Hypothalamus (tissue), 51 donors: ENCODE data around the gene FHOD3.

Experiments used
- DNase-seq, 51 donors: peaks; one replicate each; lab custom pipeline; 2025; lab: John Stamatoyannopoulos, UW

Gene FHOD3

DNA sequence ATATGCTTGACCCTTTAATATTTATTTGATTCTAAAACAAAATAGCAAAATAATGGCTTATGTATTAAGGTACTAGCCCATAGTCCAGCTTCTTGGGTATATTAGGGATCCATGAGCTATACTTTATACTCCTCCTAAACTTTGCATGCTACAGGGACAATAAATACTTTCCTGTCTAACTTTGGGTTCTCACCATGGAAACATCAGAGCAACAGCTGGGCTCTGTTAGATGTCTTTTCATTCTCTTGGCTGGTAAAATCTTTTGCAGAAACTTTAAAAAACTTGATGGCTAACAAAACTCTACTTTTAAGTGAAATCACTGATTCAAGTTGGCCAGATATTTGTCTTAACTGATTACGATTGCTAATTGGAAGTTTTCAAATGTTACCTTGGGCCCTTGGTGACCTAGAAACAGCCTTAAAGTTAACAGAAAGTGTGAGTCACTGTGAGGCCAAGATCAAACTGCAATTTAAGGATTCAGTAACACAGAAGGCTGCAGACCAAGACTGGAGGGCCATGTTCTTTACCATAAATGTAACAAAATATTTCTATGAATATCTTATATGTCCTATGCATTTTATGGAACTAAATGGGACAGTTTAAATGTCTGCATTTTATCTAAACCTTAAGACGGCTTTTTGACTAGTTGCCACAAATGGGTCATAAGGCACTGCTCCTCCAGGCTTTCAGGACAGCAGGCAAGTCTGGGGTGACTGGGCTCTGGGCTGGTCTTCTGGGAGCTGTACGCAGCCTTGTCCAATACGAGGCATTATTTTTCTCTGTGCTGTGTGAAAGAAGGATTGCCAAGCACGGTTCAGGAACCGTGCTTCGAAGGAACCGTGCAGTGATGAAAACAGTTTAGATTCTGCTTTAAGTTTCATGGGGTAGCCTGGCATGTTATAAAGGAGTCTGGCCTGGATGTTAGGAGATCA, 342.8 kb downstream of the FHOD3 start:
- DNase-seq, result no peak

DNA sequence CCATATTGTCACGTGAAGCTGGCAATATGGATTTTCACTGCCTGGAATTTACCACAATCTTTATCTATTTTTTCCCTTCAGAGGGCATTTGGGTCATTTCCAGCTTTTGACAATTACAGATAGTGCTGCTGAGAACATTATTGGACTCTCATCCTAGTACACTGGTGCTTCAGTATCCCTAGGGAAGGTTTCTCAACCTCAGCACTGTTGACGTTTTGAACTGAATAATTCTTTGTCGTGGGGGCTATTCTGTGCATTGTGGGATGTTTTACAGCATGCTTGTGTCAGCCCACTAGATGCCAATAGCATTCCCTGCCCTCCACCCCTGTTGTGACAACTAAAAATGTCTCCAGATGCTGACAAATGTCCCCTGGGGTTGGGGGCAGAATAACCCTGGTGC, 345.5 kb downstream of the FHOD3 start:
- DNase-seq, result no peak

DNA sequence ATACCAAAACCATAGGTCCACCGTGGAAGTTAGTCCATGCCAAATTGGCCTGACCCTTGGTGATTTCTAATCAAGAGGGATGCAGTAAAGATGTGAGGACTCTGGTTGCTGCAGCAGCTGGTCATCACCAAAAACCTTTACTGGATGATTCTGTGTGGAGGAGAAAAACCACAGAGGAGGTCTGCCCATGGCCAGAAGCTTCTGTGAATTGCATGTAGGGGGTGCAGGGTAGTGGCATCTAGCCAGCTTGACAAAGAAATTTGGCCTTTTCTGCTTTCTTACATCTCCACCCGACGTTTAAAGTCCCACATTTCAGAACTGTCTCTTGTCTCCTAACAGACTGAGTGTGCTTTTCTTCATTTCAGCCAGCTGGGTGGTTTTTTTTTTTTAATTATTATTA, 351.3 kb downstream of the FHOD3 start:
- no peak for DNase-seq

DNA sequence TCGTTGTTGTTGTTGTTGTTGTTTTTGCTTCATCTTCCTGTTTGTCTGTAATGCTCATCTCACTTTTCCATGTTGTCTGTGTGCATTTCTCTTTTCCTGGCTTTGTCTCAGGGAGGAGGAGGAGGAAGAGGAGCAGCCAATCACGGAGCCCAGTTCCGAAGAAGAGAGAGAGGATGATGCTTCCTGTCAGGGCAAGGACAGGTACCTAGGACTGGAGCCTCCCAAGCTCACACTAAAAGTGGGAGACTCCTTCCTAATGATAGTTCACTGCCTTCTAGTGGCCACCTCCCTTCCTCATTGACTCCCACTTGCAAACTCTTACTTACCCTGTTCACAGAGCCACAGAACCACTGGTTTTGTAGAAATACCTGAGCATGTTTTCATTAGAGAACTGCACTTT, 351.7 kb downstream of the FHOD3 start:
- DNase-seq, result no peak

DNA sequence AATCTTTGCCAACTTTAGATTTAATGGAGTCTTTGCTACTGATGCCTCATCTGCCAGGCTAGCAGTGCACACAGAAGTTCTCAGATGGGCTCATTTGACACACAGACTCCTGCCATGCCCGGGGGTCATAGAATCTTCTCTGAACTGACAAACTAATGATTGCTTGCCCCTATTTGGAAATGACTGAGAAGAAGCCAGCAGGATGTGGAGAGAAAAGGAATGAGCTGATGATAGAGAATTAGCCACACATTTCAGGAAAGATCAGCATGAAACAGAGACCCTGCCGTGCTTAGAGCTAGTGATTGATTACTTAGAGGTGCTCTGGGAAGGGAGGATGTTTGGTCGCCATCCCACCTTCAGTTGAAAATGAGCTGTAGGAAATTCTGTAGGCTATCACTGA, 352.8 kb downstream of the FHOD3 start:
- DNase-seq, result no peak

DNA sequence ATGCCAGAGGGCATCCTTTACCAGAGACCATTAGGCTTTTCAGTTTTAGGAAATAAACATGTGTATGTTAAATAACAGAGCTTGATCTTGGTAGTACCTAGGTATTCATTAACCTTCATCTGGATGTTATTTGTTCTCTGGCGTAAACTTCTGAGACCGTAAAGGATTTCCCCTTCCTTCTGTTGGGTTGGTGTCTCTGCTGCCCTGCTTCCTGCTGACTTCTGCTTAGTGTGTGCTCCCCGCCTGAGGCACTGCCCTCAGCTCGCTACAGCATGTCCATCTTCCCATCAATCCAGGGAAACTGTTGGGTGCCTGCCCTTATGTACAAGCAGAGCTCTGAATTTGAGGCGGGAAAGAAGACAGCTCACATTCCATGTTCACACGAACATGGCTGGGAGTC, 353.4 kb downstream of the FHOD3 start:
- no peak for DNase-seq

DNA sequence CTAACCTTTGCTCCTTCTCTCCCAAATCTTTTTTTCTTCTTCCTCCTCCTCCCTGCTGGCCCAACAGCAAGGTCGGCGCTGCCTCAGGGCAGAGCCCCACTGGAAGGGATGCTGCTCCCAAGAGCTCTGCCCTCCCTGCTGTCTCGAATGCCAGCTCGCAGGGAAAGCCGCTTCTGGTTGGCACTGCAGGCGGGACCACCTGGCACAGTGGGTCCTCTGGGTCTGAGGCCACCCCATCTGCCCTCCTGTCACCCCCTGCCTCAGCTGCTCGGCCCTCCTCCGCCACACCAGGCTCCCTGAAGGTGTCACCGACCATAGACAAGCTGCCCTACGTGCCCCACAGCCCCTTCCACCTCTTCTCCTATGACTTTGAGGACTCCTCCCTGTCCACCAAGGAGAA, 355.0 kb downstream of the FHOD3 start:
- no peak for DNase-seq

DNA sequence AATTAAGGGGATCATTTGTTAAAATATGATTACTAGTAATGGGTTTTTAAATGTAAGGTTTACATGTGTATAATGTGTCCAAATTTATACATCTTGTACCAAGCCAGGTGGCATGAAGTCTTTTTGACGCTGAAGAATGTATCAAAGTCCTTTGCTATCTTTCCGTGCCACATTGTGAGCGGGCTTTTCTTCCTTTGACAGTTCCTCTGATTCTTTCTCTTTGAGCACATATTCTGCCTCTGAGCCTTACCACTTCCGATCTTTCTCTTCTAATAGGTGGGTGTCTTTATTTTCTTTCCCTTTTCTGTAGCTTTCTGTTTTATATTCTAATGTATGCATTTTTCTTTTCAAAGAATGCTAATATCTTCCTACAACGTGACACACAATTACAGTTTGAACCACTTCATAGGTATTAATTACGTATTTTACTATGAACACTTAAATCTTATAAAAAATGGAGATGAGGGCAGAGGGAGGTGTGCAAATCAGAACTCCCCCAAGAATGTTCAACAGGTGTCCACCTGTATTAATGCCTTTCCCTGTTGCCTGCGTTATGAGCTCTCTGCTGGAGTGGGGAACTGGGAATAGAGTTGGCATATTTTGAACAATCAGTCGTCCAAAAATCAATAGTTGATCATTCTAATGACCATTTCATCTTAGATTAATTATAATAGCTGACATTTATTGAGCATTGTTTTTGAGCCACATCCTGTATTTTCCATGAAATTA, 355.8 kb downstream of the FHOD3 start:
- no peak for DNase-seq

DNA sequence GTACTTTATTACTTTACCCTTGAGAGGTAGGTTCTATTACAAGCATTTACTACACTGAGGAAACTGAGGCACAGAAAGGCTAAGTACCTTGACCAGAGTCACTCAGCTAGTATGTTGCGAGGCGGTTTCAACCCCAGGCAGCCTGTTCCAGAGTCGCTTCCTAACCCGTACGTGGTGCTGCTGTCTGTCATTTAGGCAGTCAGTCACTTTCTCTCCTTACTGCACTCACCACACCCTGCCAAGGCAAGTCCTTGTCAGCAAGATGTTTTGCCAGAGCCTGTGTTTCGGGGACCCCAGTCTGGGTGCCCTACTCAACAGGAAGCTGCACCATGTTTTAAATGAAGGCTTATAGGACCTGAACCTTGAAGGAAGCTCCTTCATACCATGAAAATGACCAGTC, 356.4 kb downstream of the FHOD3 start:
- no peak for DNase-seq

DNA sequence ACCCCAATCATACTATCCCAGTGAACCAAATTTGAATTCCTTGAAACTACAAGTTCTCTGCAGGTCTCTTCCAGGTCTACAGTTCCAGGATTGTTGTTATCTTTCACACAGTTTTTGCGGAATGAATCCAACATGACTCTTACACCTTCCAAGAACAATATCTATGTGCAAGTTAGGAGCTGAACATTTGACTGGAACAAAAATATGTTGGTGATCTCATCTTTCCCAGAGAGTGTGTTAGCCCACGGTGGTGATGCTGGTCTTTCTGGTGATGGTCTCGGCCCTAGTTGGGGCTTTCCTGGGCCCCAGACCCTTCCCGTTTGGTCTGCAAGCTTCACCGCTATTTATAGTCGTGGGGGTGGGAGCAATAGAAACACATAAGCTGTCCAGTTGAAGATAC, 357.6 kb downstream of the FHOD3 start:
- no peak for DNase-seq

DNA sequence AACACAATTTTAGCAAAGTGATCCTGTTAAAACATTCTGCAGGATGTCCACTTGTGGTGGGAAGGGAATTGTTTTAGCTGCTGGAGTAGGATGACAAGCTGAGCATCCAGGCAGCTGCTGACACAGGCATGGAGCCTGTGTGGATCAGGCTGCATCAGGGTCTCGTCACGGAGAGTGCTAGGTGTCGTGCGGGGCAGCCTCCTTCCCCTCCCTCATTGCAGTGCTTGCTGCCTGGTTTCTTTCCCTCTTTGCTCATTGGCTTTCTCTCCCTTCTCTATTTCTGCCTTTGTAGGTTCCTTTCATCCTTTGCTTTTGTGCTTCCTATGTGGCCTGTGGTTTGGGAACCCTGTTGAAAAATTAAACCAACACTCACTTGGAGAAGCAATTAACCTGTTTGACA, 358.4 kb downstream of the FHOD3 start:
- DNase-seq, result no peak

DNA sequence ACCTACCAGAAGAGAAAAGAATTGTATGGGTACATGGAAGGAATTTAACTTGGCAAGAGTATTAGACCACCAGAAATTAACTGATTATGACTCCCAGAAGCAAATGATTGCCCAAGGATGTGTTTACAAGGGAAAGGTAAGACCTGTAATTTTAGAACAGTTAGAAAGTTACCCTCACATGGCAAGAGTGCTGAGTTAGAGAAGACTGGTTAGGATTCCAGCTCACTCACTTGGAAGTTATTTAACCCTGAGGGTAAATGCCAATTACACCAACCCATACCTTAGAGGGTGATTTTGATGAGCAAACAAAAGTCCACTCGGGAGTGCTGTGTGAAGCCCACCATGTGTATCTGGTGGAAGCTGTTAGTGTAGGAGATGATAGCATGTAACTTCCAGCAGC, 361.1 kb downstream of the FHOD3 start:
- no peak for DNase-seq

DNA sequence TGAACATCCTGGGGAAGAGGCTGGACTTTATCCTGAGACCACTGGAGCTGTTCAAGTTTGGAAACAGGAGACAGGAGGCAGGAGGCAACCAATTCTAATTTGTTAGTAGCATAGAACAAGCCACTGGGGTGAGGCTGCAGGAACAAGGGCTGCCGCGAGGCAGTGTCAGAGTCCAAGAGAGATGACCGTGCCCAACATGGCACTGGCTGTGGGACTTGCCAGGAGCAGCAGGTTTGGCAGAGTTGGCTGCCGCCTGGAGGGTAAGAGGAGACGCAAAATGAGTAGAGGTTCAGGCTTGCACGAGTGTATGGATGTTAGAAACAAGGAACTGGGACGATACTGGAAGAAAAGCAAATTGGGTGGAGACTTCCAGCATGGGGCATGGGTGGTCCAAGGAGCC, 362.8 kb downstream of the FHOD3 start:
- no peak for DNase-seq

DNA sequence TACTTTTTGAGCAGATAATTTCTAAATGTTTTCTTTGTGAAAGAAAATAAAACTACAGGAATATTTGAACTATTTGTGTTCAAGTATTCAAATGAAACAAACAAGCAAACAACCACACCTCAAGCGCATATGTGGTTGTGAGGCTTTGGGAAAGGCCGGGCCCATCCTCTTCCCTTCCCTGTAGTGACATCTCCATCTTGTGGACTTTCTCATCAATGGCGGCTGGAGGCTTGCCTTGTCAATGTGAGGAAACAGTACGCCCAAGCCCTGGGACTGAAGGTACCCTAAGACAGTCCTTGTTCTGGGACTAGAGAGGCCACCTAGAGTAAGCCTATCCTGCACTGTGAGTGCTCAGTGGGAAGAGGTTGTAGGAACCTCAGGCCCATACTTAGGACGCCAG, 364.5 kb downstream of the FHOD3 start:
- no peak for DNase-seq

DNA sequence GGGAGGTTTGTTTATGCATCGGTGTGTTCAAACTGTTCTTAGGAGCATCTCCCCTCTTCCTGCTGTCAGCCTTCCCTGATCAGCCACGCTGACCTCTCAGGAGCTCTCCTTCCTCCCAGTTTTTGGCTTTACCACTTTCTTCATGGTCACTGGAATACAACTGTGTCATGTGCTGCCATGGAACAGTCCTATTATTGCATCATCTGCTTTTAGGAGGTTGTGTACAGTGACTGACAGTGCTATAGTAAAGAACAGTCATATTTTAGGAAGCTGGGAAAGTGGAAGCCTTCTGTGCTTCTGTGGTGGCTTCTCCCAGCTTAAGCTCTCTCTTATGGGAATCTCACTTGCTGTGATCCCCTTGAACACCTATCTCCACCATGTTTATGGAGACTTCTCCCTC, 365.8 kb downstream of the FHOD3 start:
- no peak for DNase-seq

DNA sequence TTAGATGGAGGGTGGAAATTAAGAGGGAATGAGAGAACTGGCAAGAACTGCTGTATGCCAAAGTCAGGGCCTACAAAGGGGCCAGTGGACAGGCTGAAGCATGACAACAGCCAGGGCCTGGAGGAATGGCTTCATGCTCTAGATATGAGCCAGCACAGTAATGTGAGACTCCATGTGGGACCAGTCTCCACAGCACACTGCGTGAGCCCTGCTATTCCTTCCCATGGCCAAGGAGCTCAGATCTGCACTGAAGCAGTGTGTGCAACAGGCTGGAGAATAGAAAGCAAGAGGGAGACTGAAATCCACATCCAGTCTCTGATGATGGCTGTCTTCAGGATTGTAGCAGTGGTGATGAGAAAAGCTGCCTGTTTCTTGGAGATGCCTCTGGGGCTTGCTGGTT, 368.4 kb downstream of the FHOD3 start:
- no peak for DNase-seq

DNA sequence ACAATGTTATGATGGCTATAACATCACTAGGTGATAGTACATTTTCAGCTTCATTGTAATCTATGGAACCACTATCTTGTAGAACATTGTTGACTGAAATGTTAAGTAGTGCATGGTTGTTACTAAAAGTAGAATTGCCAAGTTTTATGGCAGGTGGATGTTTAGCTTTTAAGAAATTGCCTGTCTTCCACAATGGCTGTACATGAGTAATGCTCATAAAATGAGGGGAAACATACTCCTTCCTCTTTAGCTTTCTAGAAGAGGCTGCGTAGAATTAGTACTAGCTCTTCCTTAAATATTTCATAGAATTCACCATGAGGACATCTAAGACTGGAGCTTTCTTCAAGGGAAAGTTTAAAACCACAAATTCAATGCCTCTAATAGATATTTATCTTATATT, 370.3 kb downstream of the FHOD3 start:
- no peak for DNase-seq

DNA sequence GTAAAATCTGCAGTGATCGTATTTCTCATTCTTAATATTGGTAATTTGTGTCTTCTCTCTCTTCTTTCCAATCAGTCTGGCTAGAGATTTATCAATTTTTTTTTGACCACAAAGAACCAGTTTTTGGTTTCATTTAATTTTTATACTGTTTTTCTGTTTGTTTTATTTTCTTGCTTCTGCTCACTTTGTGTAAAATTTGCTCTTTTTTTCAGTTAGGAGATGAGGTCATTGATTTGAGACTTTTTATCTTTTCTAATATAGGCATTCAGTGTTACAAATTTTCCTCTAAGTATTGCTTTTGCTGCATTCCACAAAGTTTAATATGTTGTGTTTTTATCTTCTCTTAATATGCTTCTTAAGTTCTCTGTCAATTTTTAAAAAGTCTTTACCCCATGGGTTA, 370.8 kb downstream of the FHOD3 start:
- DNase-seq, result no peak

DNA sequence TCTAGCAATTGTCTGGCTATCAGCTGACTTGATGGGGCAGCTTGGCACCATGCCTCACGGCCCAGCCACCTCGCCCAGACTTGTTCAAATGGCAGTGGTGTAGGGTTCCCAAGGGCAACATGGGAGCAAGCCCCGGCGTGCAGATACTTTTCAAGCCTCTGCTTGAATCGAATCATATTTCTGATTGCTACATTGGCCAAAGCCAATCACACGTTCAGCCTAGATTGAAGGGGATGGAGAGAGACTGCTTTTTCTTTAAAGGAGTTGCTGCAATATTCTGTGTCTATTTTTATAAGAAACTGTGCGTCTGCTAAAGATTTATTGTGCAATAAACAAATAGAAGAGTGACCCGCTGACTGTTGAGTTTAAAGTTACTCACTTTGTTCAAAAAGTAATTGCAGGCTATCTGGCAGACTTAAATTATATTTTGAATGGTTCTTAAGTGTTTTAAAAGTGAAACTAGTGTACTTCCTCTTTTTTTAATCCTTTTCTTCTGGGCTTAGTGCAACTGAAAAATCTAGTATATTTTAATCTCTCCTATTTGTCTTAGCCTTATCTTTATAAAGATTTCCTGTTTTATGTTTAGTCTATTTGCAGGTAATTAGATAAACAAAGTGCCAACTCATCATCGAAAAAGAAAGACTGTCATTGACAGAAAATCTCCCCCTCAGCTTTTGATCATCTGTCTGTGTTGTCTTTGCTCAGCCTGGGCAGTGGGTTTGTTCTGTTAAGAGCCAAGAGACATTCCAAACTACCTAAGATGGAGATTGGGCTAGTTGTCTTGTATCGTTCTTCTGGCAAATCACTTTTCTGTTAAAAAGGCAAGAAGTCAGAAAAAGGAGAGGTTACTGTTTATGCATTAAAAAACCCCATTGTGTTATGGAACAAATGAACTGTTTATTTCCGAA, 375.2 kb downstream of the FHOD3 start:
- DNase-seq, result no peak

DNA sequence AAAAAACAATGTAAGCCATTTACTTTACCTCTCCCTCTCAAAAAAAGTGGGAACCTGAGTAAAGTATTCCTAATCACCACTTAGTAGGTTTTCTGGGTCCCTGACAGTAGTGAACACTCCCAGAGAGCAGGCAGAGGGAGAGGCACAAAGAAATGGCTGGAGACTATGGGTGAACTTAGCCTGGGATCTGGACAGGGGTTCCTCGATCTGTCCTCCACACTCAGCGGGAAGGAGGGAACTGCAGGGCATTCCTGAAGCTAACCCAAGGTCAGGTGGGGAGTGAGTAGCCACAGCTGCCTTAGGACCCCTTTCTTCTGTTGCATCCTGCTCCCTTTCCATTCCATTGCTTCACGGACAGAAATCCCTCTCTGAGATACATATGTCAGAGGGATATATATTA, 375.9 kb downstream of the FHOD3 start:
- DNase-seq, result no peak

DNA sequence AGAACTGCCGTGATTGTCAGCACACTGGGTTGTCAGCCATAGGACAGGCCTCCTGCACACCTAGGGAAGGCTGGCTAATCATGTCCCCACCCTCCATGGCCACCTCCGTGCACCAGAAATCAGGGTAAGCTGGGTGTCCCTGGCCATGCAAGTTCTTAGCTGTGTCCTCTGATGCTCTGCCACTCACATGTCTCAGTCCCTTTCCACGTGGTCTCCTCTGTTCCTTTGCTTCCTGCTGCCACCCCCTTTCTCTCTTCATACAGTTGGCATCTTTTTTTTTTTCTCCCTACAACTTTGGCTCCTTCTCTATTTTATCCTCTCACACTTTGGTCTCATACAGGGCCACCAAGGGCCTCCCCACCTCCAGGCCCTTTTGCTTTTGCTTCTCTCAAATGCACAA, 377.6 kb downstream of the FHOD3 start:
- no peak for DNase-seq
